ENCODE data around the gene PGS1. TPM values are rescaled to one million over a fixed set of nuclear protein-coding genes. Genes with fewer than 3 reads are reported as not detected.
A peak's percentile ranks its signal among the peaks of the same experiment; 100 is the strongest.

Gene PGS1
- total RNA-seq, 1 donor from 2014 or later, result 35.4 TPM

DNA sequence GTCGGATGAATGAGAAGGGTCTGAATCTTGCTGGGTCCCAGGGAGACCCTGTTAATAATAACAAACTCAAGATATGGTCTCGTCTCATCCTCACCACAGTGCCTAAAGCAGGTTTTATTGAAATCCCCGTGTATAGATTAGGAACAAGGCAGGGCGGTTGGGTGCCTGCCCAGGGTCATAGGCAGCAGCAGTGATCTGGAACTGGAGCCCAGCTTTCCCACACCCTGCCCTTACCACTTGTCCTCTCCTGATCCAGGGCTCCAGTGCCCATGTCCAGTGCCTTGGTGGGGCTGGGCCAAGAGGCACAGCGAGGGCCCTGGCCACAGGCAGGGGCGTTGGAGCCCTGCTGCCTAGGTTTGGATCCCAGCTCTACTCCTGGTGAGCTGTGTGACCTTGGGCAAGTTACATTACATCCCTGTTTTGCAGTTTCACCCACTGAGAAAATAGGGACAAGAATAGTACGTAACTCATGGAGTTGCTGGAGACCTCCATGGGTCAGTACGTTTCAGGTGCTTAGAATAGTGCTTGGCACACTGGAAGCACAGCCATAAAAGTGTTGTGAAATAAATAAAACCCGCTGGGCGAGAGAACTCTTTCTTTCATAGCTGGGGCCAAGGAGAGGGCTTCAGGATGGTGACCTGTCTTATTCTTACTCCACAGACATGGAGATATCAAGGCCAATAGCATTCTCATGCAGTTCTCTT is 32.5 kb upstream of the PGS1 start:
- no peak for DNase-seq (ENCODE audit: low spot score)

DNA sequence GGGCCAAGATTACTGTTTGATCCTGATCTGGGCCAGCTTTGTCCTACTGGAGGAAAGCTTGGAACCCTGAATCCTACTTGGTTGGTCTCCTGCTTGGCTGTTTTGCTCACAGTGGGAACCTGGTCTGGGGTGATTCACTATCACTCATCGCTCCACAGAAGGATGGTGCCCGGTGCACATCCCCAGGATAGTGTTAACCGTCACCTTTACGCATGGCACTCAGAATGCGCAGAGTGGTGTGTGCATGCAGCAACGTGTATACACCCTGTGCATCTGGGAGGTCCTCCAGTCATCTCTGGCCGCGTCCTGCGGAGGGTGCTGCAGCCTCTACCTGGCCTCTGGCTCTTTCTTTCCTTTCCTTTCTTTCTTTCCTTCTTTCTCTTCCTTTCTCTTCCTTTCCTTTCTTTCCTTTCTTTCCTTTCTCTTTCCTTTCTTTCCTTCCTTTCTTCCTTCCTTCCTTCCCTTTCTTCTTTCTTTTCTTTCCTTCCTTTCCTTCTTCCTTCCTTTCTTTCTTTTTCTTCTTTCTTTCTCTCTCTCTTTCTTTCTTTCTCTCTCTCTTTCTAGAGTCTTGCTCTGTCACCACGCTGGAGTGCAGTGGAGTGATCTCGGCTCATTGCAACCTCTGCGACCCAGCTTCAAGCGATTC is 31.7 kb upstream of the PGS1 start:
- DNase-seq (ENCODE audit: low spot score), result no peak

DNA sequence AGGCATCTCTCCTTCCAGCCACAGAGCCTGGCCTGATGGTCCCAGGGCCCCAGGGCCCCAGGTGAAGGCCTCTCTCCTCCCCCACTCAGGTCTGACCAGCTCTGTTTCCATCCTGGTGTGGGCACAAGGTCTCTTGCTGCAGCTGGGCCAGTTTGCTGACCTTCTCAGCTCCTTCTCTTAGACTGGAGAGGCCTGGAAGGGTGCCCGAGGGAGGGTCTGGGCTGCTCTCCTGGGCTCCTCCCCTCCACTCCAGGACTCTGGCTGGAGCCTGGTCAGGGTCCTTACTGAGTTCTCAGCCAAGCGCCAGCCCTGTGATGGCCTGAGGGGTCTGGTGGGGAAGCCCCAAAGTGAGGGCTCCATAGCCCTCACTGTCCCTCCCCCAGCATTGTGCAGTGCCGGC is 31.0 kb upstream of the PGS1 start:
- no peak for DNase-seq (ENCODE audit: low spot score)

DNA sequence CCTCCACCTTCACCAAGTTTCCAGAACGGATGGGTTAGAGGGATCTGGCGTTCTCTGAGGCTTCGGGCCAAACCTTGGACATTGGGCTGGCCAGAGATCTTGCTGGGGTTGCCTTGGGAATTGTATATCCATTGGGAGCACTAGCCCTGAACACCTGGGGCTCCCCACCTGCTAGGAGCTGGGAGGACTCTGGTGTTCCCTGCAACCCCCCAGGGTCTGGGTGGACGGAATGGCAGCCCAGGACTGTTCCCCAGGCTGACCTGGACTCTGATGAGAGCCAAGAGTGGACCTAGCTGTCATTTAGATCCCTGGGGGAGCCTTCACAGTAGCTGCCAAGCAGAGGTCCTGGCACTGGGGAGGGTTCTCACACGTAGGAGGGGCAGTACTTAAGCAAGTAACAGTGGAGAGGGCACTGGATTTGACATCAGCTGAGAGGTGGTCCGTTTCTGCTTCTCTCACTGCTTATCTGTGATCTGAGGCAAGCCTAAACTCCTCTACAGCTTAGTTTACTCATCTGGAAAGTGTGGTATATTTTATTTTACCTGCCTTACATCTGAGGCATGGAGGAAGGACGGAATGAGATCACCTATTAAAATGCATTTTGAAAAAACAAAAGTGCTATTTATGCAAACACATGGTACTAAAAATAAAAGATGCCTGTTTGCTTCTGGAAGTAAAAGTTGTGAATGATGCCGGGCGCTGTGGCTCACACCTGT is 30.2 kb upstream of the PGS1 start:
- no peak for DNase-seq (ENCODE audit: low spot score)

DNA sequence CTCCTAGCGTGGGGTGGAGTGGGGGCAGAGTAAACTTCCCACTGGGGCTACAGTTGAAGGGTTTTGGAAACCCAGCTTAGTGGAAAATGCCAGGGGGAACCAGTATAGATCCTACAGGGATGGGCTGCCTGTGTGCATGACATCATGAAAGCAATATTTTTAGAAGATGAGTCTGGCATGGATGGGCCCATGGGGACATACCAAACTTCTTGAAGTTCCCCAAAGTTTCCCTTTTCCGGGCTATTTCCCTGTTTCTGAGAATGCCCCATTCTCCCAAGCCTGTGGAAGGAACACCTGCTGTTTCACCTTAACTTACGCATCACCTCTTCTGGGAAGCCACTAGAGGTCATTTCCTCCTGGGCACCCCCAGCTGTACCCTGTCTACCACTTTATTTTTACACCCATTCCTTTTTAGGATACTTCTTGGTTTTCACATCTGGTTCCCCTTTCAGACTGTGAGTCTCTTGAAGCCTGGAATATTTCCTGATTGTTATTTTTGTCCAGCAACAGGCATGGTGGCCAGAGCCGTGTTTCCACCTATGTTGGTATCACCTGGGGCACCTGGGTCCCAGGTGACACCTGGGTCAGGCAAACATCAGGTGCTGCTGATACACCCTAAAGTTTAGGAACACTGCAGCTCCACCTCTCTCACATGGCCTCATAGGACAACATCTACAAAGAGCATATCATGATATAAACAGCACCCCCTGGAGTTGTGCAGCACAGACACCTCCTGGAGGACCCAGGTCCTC is 28.4 kb upstream of the PGS1 start:
- DNase-seq (ENCODE audit: low spot score), result no peak

DNA sequence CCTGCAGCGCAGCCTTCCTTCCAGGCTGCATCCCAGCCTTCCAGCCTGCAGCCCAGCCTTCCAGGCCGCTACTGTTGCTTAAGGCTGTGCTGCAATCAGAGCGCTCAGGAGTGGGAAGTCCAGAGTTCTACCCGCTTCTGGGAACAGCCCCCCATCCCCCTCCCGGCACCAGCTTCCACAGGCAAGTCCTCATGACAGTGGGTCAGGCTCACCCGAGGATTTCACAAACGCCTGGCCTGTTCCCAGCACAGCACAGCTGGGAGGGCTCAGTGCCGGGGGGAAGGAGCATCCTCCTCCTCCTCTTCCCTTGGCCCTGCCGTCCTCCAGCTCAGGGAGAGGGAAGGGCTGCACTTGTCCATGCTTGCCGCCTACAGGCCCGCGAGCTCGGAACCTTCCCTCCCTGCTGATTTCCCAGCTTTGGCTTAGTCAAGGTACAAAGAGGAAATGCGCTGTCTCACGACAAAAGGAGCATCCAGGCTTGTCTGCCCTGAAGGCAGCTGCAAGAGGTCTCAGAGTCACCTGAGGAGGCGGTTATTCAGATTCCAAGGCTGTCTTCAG is 26.9 kb upstream of the PGS1 start:
- peak; percentile 99 for DNase-seq (ENCODE audit: low spot score)

DNA sequence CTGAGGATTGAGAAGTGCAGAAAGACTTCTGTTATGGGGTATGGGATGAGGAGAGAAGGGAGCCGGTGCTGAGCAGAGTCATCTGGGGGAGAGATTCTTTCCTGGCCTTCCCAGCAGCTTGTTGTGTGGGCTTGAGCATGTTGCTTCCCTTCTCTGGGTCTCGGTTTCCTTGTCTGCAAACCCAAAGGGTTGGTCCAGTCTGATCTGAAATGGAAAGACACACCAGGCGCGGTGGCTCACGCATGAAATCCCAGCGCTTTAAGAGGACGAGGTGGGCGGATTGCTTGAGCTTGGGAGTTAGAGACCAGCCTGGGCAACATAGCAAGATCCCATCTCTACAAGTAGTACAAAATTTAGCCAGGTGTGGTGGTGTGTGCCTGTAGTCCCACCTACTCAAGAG is 24.6 kb upstream of the PGS1 start:
- DNase-seq (ENCODE audit: low spot score), result no peak

DNA sequence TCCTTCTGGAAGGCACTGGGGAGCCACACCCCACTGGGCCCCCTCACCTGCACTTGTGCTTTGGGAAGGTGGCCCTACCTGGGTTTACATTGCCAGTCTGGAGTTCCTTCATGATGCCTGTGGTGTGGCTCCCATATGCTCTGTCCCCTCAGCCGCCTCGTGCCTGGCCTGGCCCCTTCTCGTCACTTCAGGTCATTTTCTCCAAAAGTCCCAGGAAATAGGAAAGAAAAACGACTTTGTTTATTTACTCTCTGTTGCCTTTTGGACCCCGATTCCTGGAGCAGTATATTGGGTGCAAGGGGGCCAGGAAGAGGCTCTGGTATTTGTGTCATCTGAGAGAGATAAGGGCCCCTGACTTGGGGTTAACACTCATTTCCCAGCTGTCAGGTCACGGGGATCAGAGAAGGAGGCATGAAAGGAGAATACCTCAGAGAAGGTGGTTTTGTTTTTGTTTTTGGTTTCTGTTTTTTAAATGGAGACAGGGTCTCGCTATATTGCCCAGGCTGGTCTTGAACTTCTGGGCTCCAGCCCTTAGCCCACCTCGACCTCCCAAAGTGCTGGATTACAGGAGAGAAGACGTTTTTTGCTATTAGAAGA is 23.3 kb upstream of the PGS1 start:
- no peak for DNase-seq (ENCODE audit: low spot score)

DNA sequence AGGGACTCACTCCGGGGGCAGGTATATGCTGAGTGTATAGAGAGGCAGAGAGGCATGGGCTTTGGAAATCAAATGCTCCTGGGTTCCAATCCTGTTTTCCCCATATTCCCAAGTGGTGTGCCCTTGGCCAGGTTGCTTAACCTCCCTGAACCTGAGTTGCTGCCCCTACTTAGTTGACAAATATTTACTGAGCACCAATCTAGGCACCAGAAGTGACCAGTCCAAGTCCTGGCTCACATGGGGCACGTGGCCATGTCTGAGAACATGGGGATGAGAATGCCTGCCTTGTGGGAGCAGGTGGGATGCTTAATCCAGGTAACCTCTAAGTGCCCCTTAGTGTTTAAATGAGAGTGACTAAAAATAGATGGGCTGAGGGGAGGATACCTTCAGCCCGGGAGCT is 22.7 kb upstream of the PGS1 start:
- DNase-seq (ENCODE audit: low spot score), result no peak

DNA sequence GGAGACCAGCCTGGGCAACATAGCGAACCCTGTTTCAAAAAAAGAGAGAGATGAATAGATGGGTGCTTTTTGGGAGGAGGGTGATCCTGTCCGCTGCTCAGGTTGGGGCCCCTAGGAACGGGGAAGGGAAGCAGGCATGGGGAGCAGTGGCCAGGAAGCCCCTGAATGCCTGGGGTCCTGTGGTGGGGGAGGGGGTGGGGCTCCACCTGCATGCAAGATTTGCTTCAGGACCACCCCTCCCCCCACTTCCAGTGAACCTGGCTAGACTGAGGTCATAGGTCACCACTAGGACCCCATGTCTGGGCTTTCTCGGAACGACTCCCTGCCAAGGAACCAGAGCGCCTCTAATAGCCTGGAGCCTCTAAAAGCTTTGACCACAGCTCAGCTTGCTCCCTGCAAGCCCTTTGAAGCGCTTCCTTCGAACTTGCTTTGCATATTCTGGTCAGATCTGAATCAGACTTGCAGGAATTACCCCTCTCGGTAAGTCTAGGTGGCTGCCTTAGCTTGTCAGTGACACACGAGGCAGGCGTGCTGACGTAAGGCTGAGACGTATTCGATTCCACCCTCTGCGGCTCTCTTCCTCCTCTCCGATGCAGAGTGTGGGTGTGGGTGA is 22.2 kb upstream of the PGS1 start:
- peak; percentile 73 for DNase-seq (ENCODE audit: low spot score)

DNA sequence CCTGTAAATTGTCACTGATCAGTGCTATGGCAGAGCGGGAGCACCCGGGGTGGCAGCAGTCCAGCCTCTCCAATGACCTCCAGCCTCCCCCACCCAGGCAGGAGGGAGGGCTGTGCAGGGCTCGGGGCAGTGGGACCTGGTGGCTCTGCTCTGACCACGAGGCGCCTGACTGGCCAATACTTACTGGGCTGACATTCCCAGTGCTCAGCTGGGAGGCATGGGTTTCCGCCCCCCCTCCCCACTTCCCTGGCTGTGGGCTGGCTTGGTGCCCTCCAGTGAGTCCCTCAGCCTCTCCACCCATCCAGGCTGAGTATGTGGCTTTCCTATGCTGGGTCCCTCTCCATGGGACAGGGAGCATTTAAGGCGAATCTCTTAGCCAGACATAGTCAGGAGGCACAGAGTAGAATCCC is 21.3 kb upstream of the PGS1 start:
- no peak for DNase-seq (ENCODE audit: low spot score)

DNA sequence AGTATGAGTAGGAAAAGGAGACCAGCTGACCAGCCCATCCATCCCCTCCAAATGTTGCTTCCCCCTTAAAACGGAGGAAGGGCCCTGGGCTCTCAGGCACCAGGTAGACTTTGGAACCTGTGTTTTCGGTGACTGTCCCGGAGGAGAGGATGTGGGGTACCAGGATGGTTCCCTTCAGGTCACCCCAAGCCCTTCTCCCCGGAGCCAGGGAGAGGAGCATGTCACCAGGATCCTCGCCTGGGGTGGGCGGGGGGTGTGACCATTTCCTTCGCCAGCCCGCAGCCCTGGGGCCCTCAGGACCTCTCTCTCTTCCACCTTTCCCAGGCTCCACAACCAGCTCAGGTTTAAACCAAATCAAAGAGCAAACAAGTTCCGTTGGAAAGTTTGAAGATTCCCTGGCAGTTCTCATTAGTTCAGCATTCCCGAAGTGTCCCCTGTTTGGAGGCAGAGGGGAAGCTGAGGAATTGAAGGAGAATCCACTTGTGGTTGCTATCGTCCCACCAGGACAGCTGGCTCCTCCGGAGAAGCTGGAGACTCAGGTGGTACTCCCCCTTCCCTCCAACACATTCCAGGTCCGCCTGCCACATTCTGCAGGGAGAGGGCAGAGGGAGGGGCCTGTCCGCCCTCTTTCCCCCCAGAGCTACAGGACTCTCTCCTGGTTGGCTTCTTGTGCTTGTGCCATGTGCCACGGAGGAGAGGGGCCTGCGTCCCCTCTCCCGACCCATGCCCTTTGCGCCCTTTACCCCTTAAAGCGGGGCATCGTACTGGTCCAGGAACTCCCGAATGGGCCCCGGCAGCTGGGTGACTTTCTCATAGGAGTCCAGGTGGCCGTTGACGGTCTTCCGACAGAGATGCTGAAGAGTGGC is 20.5 kb upstream of the PGS1 start:
- DNase-seq (ENCODE audit: low spot score), result no peak

DNA sequence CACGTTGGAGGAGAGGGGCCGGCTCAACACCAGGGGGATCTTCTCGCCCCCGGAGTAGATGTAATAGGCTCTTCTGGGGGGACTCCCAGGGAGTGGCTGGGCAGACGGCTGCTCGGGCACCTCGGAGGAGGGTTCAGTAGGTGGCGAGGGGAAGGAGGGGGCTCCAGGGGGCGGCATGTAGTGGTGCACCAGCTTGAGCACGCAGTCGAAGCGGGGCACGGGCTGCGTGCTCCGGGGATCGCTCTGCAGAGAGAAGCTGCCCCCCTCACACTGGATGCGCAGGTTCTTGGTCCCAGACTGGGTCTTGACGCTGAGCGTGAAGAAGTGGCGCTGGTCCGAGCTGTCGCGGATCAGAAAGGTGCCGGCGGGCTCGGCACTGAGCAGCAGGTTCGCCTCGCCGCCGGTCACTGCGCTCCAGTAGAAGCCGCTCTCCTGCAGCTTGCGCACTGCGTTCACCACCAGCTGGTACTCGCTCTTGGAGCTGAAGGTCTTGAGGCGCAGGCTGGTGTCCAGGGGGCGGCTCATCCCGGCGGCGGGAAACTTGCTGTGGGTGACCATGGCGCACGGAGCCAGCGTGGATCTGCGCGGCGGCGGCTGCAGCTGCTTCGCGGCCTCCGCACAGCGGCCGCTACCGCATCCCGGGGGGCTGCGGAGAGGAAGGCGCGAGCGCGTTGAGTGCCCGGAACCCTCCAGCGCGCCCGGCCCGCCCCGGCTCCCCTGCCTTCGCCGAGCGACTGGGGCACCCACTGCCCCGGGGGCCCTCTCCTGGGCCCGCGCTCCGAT is 19.7 kb upstream of the PGS1 start:
- peak; percentile 53 for DNase-seq (ENCODE audit: low spot score)

DNA sequence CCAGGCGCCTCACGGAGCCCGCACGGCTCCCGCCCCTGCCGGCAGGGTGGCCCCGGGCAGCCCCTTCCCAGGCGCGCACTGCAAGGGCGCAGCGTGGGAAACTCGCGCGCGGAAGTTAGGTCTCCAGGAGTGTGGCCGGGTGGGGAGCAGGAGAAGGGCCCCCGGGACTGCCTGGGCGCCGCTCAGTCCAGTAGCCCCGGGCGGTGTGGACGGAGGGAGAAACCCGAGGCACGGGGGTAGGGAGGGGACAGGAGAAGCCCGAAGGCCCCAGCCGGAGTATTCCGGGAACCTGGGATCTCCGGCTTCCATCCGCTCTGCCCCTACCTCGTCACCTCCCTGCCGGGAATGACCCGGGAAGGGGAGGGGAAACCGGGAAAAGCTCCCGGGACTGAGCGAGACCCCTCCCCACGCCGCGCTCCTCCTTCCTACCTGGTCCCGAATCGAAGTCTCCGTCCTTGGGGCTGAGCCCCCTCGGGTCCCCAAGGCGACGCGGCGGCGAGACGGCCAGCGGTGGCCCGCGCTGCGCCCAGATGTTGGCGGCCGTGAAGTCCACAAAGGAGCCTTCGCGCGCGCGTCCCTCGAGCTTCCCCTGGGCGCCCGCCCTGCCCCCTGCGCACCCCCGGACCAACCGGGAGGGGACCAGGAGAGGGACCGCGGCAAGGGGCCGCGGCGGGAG is 19.0 kb upstream of the PGS1 start:
- DNase-seq (ENCODE audit: low spot score), result peak; percentile 66

DNA sequence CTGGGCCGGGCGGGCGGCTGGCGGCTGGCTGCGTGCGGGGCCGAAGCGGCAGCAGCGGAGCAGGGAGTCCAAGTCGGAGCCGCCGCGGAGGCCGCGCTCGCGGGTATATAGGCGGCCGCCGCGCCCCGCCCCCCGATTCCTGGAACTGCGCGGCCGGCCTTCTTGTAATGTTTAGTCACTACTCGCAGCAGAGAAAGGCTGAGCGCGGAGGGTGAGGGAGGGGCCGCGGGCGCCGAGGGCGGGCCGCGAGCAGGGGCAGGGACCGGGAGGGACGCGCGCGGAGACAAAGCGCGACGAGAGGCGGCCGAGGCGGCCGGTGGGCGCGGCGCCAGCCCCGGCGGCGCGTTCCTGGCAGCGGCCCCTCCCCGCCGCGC is 18.5 kb upstream of the PGS1 start, which contains the start of gene SOCS3:
Gene SOCS3, minus strand, starts transcription at position 81 of the 374 bp plus-strand sequence. CDS start 982 bp downstream, outside the sequence.
- DNase-seq (ENCODE audit: low spot score), result peak; percentile 97

DNA sequence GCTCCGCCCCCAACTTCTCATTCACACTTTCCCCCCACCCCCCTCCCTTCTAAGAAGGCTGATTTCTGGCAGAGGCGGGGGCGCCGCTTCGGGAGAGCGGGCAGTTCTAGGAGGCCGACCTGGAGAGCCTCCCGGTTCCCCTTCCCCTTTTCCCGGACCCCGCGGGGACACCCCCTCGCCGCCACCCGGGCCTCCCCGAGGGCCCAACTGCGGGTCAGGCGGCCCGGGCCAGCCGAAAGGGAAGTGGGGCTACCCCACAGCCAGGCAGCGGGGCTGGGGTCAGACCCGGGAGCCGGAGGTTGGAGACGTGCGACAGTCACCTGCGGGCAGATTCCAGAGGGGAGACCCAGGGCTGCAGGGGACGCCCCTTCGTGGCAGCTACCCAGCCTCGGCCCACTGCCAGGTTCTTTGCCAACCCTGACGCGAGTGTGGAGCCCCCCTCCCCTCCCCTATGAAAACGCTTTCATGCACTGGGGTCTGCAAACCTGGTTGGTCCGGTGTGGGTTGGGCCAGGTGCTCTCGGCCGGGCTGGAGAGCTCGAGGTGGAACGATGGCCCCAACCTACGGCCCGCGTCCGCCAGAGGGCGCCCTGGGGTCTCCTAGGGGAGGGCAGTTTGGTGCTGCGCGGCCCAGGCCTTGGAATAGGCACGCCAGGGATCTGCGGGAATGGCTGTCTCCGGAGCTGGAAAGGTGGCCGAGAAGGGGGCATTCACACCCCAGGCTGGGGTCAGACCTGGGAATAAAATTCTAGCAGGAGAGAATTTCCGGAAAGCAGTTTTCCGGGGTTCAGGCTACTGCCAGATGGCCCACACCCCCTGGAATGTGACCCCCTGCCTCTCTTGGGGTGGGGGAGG is 17.9 kb upstream of the PGS1 start:
- DNase-seq (ENCODE audit: low spot score), result peak; percentile 85

DNA sequence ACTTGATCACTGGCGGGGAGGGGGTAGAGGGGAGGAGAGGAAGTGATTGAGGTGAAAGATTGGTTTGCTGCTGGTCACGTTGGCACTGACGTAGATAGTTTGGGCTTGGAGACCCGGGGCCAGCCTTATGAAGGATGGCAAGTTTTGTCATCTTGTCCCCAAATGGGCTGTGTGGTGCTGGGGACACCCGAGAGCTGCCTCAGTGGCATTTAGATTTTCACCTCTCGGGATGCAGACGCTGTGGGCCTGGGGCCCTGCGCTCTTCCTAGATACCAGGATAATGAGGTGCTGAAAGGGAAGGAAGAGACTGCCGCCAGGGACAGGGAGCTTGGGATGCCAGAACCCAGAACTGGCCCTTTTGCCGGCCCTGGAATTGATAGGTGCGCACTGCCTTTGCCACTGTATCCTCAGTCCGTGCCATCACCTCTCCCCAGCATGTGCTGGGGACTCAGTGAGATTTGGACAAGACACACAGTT is 17.2 kb upstream of the PGS1 start:
- DNase-seq (ENCODE audit: low spot score), result no peak
